Fibroblast of skin of right biceps (primary cell): Measurements from ENCODE around the gene COQ8B.
"Not testable (repeated sequence)": the region's sequence is repeated elsewhere in the genome, so short reads cannot be mapped to it uniquely, and the experiment has no call there.

ENCODE experiments used
- DNase-seq: peaks from one replicate; pipeline ENCODE4 v3.0.0-alpha.2; 2013

The COQ8B gene

GRCh38 chr19:40716482-40717324 is at the start of gene COQ8B, which contains the start of gene ITPKC:
Gene COQ8B, minus strand, starts transcription at chr19:40716886. Its CDS starts 2,254 bp downstream, at chr19:40714632.
Gene ITPKC, plus strand, starts transcription at chr19:40717112. Its CDS starts 24 bp downstream, at chr19:40717136.
- peak; percentile 98 for DNase-seq

- not testable (repeated sequence) for DNase-seq
These were observed 49.7 kb upstream of the COQ8B start for GRCh38 chr19:40766385-40766784.

GRCh38 chr19:40763963-40764362 is 47.3 kb upstream of the COQ8B start:
- no peak for DNase-seq

- DNase-seq = no peak
These were observed 46.8 kb upstream of the COQ8B start for GRCh38 chr19:40763526-40763925.

- DNase-seq = no peak
These were observed 46.2 kb upstream of the COQ8B start for GRCh38 chr19:40762754-40763470.

- no peak for DNase-seq
These were observed 42.7 kb upstream of the COQ8B start for GRCh38 chr19:40759352-40759751.

- DNase-seq = no peak
These were observed 41.8 kb upstream of the COQ8B start for GRCh38 chr19:40758491-40758890.

- no peak for DNase-seq
These were observed 39.9 kb upstream of the COQ8B start for GRCh38 chr19:40756502-40757110.

- DNase-seq = no peak
These were observed 39.1 kb upstream of the COQ8B start for GRCh38 chr19:40755791-40756190.

- no peak for DNase-seq
These were observed 38.5 kb upstream of the COQ8B start for GRCh38 chr19:40755248-40755624.

GRCh38 chr19:40754611-40755247 is 38.0 kb upstream of the COQ8B start:
- peak; percentile 55 for DNase-seq

- DNase-seq = no peak
These were observed 35.6 kb upstream of the COQ8B start for GRCh38 chr19:40752257-40752781.

GRCh38 chr19:40750874-40751537 is 34.3 kb upstream of the COQ8B start, which contains the start of gene SNRPA:
Gene SNRPA, plus strand, starts transcription at chr19:40751203. Its CDS starts 206 bp downstream, at chr19:40751409.
- peak; percentile 99 for DNase-seq

GRCh38 chr19:40750058-40750873 is 33.6 kb upstream of the COQ8B start, which contains the start of gene ACTMAP:
Gene ACTMAP, minus strand, starts transcription at chr19:40750477. Its CDS starts 674 bp downstream, at chr19:40749803.
- DNase-seq = peak; percentile 100

GRCh38 chr19:40747536-40747935 is 30.9 kb upstream of the COQ8B start:
- no peak for DNase-seq

- peak; percentile 40 for DNase-seq
These were observed 28.7 kb upstream of the COQ8B start for GRCh38 chr19:40745402-40745780.

GRCh38 chr19:40744554-40745401 is 28.1 kb upstream of the COQ8B start:
- DNase-seq = no peak

GRCh38 chr19:40743926-40744325 is 27.2 kb upstream of the COQ8B start:
- no peak for DNase-seq

- no peak for DNase-seq
These were observed 26.2 kb upstream of the COQ8B start for GRCh38 chr19:40742886-40743285.

GRCh38 chr19:40742477-40742876 is 25.8 kb upstream of the COQ8B start:
- no peak for DNase-seq
